Glomerular endothelial cell (primary cell): Measurements from ENCODE around the gene NDUFA7. TPM values are rescaled to one million over a fixed set of nuclear protein-coding genes. Genes with fewer than 3 reads are reported as not detected.
"Not testable (repeated sequence)": the region's sequence is repeated elsewhere in the genome, so short reads cannot be mapped to it uniquely, and the experiment has no call there.

Source experiments
- DNase-seq: peaks from one replicate; pipeline ENCODE4 v3.0.0-alpha.2; 2011; ENCODE audit warnings: low read depth, low spot score; ENCODE audit errors: extremely low read depth
- total RNA-seq: library from RNA; depleted of rRNA; stranded (reverse); fragments of >200 nt; gene quantifications from 2 replicates; pipeline ENCODE4 v1.2.3, GENCODE V29; 2015

The NDUFA7 gene
- 56.3 and 58.9 TPM in 2 replicates for total RNA-seq

- peak; percentile 74 for DNase-seq
Measured at GRCh38 chr19:8321067-8321985, at the start of gene NDUFA7, which contains the start of gene RPS28. Gene NDUFA7, minus strand, starts transcription at chr19:8321375. Its CDS starts 17 bp downstream, at chr19:8321358. Gene RPS28, plus strand, starts transcription at chr19:8321496. Its CDS starts 35 bp downstream, at chr19:8321531.

- DNase-seq, result no peak
Measured at GRCh38 chr19:8370176-8371010, 49.2 kb upstream of the NDUFA7 start.

GRCh38 chr19:8367327-8368001 lies 46.3 kb upstream of the NDUFA7 start:
- DNase-seq, result no peak

- no peak for DNase-seq
Measured at GRCh38 chr19:8366961-8367326, 45.8 kb upstream of the NDUFA7 start.

GRCh38 chr19:8366121-8366581 lies 45.0 kb upstream of the NDUFA7 start:
- no peak for DNase-seq

GRCh38 chr19:8363803-8364771 lies 42.9 kb upstream of the NDUFA7 start, which contains the start of gene ANGPTL4:
Gene ANGPTL4, plus strand, starts transcription at chr19:8364155. Its CDS starts 167 bp downstream, at chr19:8364322.
- no peak for DNase-seq

- DNase-seq, result peak; percentile 93
Measured at GRCh38 chr19:8361921-8362793, 41.0 kb upstream of the NDUFA7 start.

GRCh38 chr19:8360196-8360595 lies 39.0 kb upstream of the NDUFA7 start:
- DNase-seq, result no peak

GRCh38 chr19:8358948-8359347 lies 37.8 kb upstream of the NDUFA7 start:
- DNase-seq, result no peak

- DNase-seq, result no peak
Measured at GRCh38 chr19:8357007-8357521, 35.9 kb upstream of the NDUFA7 start.

- DNase-seq, result peak; percentile 95
Measured at GRCh38 chr19:8355631-8356402, 34.6 kb upstream of the NDUFA7 start.

GRCh38 chr19:8352845-8353244 lies 31.7 kb upstream of the NDUFA7 start:
- not testable (repeated sequence) for DNase-seq

GRCh38 chr19:8352134-8352827 lies 31.1 kb upstream of the NDUFA7 start:
- no peak for DNase-seq

GRCh38 chr19:8349629-8350372 lies 28.6 kb upstream of the NDUFA7 start:
- not testable (repeated sequence) for DNase-seq

- no peak for DNase-seq
Measured at GRCh38 chr19:8343483-8343844, 22.3 kb upstream of the NDUFA7 start.
